GM23338 (cell line): ENCODE data around the gene TACC3. TPM values are rescaled to one million over a fixed set of nuclear protein-coding genes. Genes with fewer than 3 reads are reported as not detected.

ENCODE experiments used
- ATAC-seq: fragments of 200-7000 bp; cut with Tn5 transposase; 3 replicates; pipeline ENCODE4 v1.9.1; 2020
- DNase-seq: peaks from one replicate; pipeline ENCODE4 v3.0.0-alpha.2; 2015; ENCODE audit warnings: low spot score
- H2AFZ ChIP-seq: fragments of 200-600 bp; sonication (generic); 2 replicates; pipeline ENCODE4 v1.8.0; 2016; ENCODE audit warnings: antibody characterized with exemption, mild to moderate bottlenecking, moderate library complexity
- H3F3A ChIP-seq: fragments of 200-600 bp; sonication (generic); replicated peaks from 2 replicates; pipeline ENCODE4 v1.8.0; 2017; ENCODE audit warnings: antibody characterized with exemption, mixed run types, low read depth
- H3K27ac ChIP-seq: fragments of 200-600 bp; sonication (generic); 2 replicates; pipeline ENCODE4 v1.6.1; 2016; ENCODE audit warnings: low read depth
- H3K27me3 ChIP-seq: fragments of 200-600 bp; sonication (generic); 2 replicates; pipeline ENCODE4 v1.8.0; 2016; ENCODE audit warnings: mild to moderate bottlenecking, mixed run types, moderate library complexity; ENCODE audit not compliant: insufficient read depth
- H3K36me3 ChIP-seq: fragments of 200-600 bp; sonication (generic); 2 replicates; pipeline ENCODE4 v1.8.0; 2016; ENCODE audit warnings: mild to moderate bottlenecking; ENCODE audit not compliant: insufficient read depth
- H3K4me1 ChIP-seq: fragments of 200-600 bp; sonication (generic); 2 replicates; pipeline ENCODE4 v1.8.0; 2016; ENCODE audit warnings: mild to moderate bottlenecking, moderate library complexity; ENCODE audit not compliant: insufficient read depth
- H3K4me2 ChIP-seq: fragments of 200-600 bp; sonication (generic); 2 replicates; pipeline ENCODE4 v1.7.1; 2017; ENCODE audit warnings: mixed run types
- H3K4me3 ChIP-seq: fragments of 200-600 bp; sonication (generic); 2 replicates; pipeline ENCODE4 v1.6.1; 2016; ENCODE audit warnings: mixed run types
- H3K79me2 ChIP-seq: fragments of 200-600 bp; sonication (generic); replicated peaks from 2 replicates; pipeline ENCODE4 v1.8.0; 2017; ENCODE audit warnings: mild to moderate bottlenecking; ENCODE audit not compliant: insufficient read depth
- H3K9me2 ChIP-seq: fragments of 200-600 bp; sonication (generic); 2 replicates; pipeline ENCODE4 v1.8.0; 2017; ENCODE audit not compliant: insufficient read depth
- H4K20me1 ChIP-seq: fragments of 200-600 bp; sonication (generic); replicated peaks from 2 replicates; pipeline ENCODE4 v1.8.0; 2017; ENCODE audit warnings: mild to moderate bottlenecking; ENCODE audit not compliant: insufficient read depth
- H3K27ac Mint-ChIP-seq: 2 replicates; pipeline ENCODE4 v1.8.0; 2020; ENCODE audit warnings: inconsistent platforms, mild to moderate bottlenecking, moderate library complexity, mixed read lengths
- H3K27me3 Mint-ChIP-seq: 3 replicates; pipeline ENCODE4 v1.8.0; 2022; ENCODE audit warnings: low read depth, mild to moderate bottlenecking, moderate library complexity, mixed read lengths, inconsistent platforms; ENCODE audit not compliant: insufficient read depth, poor library complexity
- H3K36me3 Mint-ChIP-seq: 3 replicates; pipeline ENCODE4 v1.8.0; 2021; ENCODE audit warnings: low read depth, mild to moderate bottlenecking, inconsistent platforms, moderate library complexity, mixed read lengths
- H3K4me1 Mint-ChIP-seq: 3 replicates; pipeline ENCODE4 v1.8.0; 2020; ENCODE audit warnings: mild to moderate bottlenecking, inconsistent platforms, mixed read lengths
- H3K4me3 Mint-ChIP-seq: 3 replicates; pipeline ENCODE4 v1.8.0; 2021; ENCODE audit warnings: moderate library complexity, mild to moderate bottlenecking, inconsistent platforms, mixed read lengths
- H3K9me3 Mint-ChIP-seq: 3 replicates; pipeline ENCODE4 v1.8.0; 2020; ENCODE audit warnings: moderate library complexity, mild to moderate bottlenecking, inconsistent platforms, mixed read lengths
- CREB1 ChIP-seq: fragments of 250-450 bp; sonication (Bioruptor Pico); IDR thresholded peaks from 2 replicates; pipeline ENCODE4 v1.5.0; 2020; ENCODE audit warnings: low read depth, mild to moderate bottlenecking, moderate library complexity
- ETS1 ChIP-seq: IDR thresholded peaks from 2 replicates; pipeline ENCODE4 v1.6.1; 2016; ENCODE audit warnings: antibody characterized with exemption
- EZH2 ChIP-seq: fragments of 200-600 bp; sonication (generic); IDR thresholded peaks from one replicate; pipeline ENCODE4 v1.8.0; 2017; ENCODE audit warnings: antibody characterized with exemption, mild to moderate bottlenecking, low read depth; ENCODE audit not compliant: unreplicated experiment
- NANOG ChIP-seq: IDR thresholded peaks from 2 replicates; pipeline ENCODE4 v1.6.1; 2016; ENCODE audit warnings: antibody characterized with exemption, borderline replicate concordance
- POLR2AphosphoS5 ChIP-seq: IDR thresholded peaks from 2 replicates; pipeline ENCODE4 v1.6.1; 2016; ENCODE audit warnings: antibody characterized with exemption, low read depth
- REST ChIP-seq: IDR thresholded peaks from one replicate; pipeline ENCODE4 v1.6.1; 2018; ENCODE audit warnings: antibody characterized with exemption; ENCODE audit not compliant: unreplicated experiment
- STAT1 ChIP-seq: IDR thresholded peaks from one replicate; pipeline ENCODE4 v1.6.1; 2016; ENCODE audit warnings: antibody characterized with exemption; ENCODE audit not compliant: unreplicated experiment
- ZNF331 ChIP-seq: fragments of 250-450 bp; sonication (Bioruptor Pico); IDR thresholded peaks from 2 replicates; pipeline ENCODE4 v1.5.0; 2020; ENCODE audit warnings: low read depth, mild to moderate bottlenecking, moderate library complexity
- polyA plus RNA-seq: library from polyadenylated mRNA; unstranded; fragments of >200 nt; fragmentation: Nextera tagmentation; extraction: Ambion mirVana; gene quantifications from 2 replicates; pipeline ENCODE4 v1.2.1, GENCODE V29; 2016
- total RNA-seq: library from RNA; depleted of rRNA; stranded (reverse); fragments of >200 nt; shearing (Covaris generic); gene quantifications from 2 replicates; pipeline ENCODE4 v1.2.3, GENCODE V29; 2014
- TF ChIP-seq, protein P1 (sequence below): fragments of 250-450 bp; sonication (Bioruptor Pico); IDR thresholded peaks from 2 replicates; pipeline ENCODE4 v1.5.0; 2020; ENCODE audit warnings: mild to moderate bottlenecking, moderate library complexity

TACC3 gene
- total and polyA plus RNA-seq, 2 experiments from 2014 or later, result 120 TPM

DNA sequence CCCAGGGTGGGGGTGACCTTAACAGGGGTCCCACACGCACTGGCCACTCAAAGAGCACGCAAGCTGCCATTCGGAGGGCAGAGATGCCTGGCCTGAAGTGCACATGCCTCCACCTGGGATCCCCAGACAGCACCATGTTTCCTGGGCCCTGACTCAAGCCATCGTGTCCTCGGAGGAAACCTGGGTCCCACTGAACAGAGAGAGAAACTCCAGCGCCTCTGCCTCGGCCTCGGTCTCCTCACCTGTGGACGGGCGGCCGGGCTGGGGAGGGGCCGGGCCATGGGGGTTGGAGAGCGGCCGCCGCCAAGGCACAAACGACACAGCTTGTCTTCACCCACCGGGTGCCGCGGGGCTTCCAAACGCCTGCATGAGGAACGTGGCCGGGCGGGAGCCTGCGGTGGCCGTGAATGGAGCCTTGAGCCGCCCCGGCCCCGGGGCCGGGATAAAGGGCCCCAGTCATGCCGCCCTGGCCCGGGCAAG, 41.8 kb downstream of the TACC3 start:
- Histone ChIP-seq H3K4me1 (peaks cover 18% of the 10 kb centered on the region), H3F3A (no peaks in the 10 kb centered on the region), H3K36me3 (no peaks in the 10 kb centered on the region), H3K27ac (no peak overlapping the region), H3K27me3 (no peaks in the 10 kb centered on the region), H2AFZ (0 out of 2 replicates have a peak overlapping the region, but pooled peaks have one; percentile 47), H3K79me2 (no peaks in the 10 kb centered on the region), H3K9me2 (no peaks in the 10 kb centered on the region), H4K20me1 (no peaks in the 10 kb centered on the region), H3K4me3 (no peak overlapping the region), H3K4me2 (no peak overlapping the region)
- H3K27me3 Mint-ChIP-seq, result peaks cover 16% of the 10 kb centered on the region
- no peak overlapping the region for H3K27ac Mint-ChIP-seq
- no peaks in the 10 kb centered on the region; the same call in 2 of the 3 replicates for H3K9me3 Mint-ChIP-seq
- DNase-seq (peak; percentile 65), ATAC-seq (peak; percentile 4)
- peaks cover 7% of the 10 kb centered on the region for H3K4me1 Mint-ChIP-seq
- H3K36me3 Mint-ChIP-seq, result no peaks in the 10 kb centered on the region
- TF ChIP-seq REST (no peak), ETS1 (no peak), EZH2 (no peak), ZNF331 (no peak)
- H3K4me3 Mint-ChIP-seq, result no peak overlapping the region

DNA sequence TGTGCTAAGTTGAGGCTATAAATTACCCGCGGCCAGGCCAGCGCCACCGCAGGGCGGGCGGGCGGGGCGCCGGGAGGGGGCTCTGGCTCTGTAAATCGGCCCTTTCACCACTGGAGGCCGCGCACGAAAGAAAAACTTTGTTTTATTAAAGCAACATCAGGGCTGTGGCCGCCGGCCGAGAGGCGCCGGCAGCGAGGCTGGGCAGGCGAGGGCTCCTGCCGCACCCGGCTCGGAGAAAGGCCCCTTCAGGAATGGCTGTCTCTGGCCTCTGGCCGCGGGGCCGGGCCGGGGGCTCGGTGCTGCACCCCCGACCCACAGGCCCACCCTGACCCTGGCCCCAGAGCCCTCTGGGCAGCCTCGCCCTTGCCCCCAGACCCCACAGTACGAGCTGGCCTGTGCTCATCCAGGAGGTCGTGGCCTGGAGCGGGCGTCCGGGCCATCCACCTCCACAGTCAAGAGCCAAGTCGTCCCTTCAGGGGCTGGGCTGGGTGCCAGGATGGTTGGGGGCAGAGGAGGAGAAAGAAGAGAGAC, 42.3 kb downstream of the TACC3 start:
- no peaks in the 10 kb centered on the region for H3K27me3 ChIP-seq
- H3K27ac ChIP-seq, result no peak overlapping the region
- H3K36me3 Mint-ChIP-seq, result no peaks in the 10 kb centered on the region
- H2AFZ ChIP-seq, result no peak overlapping the region
- no peak for DNase-seq
- ATAC-seq, result peak; percentile 1
- H3K27ac Mint-ChIP-seq, result no peak overlapping the region
- no peaks in the 10 kb centered on the region for H3K9me2 ChIP-seq
- H4K20me1 ChIP-seq, result no peaks in the 10 kb centered on the region
- H3K9me3 Mint-ChIP-seq, result no peaks in the 10 kb centered on the region; the same call in 2 of the 3 replicates
- H3K4me3 Mint-ChIP-seq, result no peak overlapping the region
- peaks cover 10% of the 10 kb centered on the region for H3K4me1 Mint-ChIP-seq
- H3K36me3 ChIP-seq, result no peaks in the 10 kb centered on the region
- peaks cover 23% of the 10 kb centered on the region for H3K4me1 ChIP-seq
- H3F3A ChIP-seq, result no peaks in the 10 kb centered on the region
- H3K27me3 Mint-ChIP-seq, result peaks cover 19% of the 10 kb centered on the region
- no peaks in the 10 kb centered on the region for H3K79me2 ChIP-seq
- H3K4me2 ChIP-seq, result no peak overlapping the region
- H3K4me3 ChIP-seq, result no peak overlapping the region
- TF ChIP-seq STAT1, result no peak
- TF ChIP-seq, protein P1, sequence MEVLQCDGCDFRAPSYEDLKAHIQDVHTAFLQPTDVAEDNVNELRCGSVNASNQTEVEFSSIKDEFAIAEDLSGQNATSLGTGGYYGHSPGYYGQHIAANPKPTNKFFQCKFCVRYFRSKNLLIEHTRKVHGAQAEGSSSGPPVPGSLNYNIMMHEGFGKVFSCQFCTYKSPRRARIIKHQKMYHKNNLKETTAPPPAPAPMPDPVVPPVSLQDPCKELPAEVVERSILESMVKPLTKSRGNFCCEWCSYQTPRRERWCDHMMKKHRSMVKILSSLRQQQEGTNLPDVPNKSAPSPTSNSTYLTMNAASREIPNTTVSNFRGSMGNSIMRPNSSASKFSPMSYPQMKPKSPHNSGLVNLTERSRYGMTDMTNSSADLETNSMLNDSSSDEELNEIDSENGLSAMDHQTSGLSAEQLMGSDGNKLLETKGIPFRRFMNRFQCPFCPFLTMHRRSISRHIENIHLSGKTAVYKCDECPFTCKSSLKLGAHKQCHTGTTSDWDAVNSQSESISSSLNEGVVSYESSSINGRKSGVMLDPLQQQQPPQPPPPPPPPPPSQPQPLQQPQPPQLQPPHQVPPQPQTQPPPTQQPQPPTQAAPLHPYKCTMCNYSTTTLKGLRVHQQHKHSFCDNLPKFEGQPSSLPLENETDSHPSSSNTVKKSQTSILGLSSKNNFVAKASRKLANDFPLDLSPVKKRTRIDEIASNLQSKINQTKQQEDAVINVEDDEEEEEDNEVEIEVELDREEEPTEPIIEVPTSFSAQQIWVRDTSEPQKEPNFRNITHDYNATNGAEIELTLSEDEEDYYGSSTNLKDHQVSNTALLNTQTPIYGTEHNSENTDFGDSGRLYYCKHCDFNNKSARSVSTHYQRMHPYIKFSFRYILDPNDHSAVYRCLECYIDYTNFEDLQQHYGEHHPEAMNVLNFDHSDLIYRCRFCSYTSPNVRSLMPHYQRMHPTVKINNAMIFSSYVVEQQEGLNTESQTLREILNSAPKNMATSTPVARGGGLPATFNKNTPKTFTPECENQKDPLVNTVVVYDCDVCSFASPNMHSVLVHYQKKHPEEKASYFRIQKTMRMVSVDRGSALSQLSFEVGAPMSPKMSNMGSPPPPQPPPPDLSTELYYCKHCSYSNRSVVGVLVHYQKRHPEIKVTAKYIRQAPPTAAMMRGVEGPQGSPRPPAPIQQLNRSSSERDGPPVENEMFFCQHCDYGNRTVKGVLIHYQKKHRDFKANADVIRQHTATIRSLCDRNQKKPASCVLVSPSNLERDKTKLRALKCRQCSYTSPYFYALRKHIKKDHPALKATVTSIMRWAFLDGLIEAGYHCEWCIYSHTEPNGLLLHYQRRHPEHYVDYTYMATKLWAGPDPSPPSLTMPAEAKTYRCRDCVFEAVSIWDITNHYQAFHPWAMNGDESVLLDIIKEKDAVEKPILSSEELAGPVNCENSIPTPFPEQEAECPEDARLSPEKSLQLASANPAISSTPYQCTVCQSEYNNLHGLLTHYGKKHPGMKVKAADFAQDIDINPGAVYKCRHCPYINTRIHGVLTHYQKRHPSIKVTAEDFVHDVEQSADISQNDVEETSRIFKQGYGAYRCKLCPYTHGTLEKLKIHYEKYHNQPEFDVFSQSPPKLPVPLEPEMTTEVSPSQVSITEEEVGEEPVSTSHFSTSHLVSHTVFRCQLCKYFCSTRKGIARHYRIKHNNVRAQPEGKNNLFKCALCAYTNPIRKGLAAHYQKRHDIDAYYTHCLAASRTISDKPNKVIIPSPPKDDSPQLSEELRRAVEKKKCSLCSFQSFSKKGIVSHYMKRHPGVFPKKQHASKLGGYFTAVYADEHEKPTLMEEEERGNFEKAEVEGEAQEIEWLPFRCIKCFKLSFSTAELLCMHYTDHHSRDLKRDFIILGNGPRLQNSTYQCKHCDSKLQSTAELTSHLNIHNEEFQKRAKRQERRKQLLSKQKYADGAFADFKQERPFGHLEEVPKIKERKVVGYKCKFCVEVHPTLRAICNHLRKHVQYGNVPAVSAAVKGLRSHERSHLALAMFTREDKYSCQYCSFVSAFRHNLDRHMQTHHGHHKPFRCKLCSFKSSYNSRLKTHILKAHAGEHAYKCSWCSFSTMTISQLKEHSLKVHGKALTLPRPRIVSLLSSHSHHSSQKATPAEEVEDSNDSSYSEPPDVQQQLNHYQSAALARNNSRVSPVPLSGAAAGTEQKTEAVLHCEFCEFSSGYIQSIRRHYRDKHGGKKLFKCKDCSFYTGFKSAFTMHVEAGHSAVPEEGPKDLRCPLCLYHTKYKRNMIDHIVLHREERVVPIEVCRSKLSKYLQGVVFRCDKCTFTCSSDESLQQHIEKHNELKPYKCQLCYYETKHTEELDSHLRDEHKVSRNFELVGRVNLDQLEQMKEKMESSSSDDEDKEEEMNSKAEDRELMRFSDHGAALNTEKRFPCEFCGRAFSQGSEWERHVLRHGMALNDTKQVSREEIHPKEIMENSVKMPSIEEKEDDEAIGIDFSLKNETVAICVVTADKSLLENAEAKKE (CRISPR knock-in tag), result no peak
- no peak for TF ChIP-seq POLR2AphosphoS5
- TF ChIP-seq ETS1, result no peak
- TF ChIP-seq CREB1 (CRISPR knock-in tag), result no peak
- TF ChIP-seq NANOG, result no peak
